DND-41 (cell line): ENCODE measurements around the gene ASIC2.

Source experiments
- CTCF ChIP-seq: IDR thresholded peaks from 2 replicates; pipeline ENCODE4 v1.5.1; 2012; ENCODE audit warnings: borderline replicate concordance, low read length, moderate library complexity, mild to moderate bottlenecking; ENCODE audit not compliant: poor library complexity, severe bottlenecking; ENCODE audit errors: extremely low read depth
- EZH2 ChIP-seq: IDR thresholded peaks from 3 replicates; pipeline ENCODE4 v1.6.1; 2012; ENCODE audit warnings: borderline replicate concordance, low read depth, mild to moderate bottlenecking, moderate library complexity, low read length, inconsistent platforms; ENCODE audit not compliant: severe bottlenecking

- TF ChIP-seq CTCF (no peak), EZH2 (no peak)
Observed at GRCh38 chr17:33300241-33300640, 7.1 kb upstream of the ASIC2 start.
